Embryonic facial prominence (tissue), 1 donor: ENCODE measurements around the gene PCDHA10.

Experiments
- DNase-seq: peaks from one replicate; pipeline ENCODE4 v3.0.0-alpha.2; 2016; ENCODE audit errors: extremely low spot score

The PCDHA10 gene

GRCh38 chr5:140883927-140884697, 28.4 kb downstream of the PCDHA10 start:
- DNase-seq, result no peak

DNA sequence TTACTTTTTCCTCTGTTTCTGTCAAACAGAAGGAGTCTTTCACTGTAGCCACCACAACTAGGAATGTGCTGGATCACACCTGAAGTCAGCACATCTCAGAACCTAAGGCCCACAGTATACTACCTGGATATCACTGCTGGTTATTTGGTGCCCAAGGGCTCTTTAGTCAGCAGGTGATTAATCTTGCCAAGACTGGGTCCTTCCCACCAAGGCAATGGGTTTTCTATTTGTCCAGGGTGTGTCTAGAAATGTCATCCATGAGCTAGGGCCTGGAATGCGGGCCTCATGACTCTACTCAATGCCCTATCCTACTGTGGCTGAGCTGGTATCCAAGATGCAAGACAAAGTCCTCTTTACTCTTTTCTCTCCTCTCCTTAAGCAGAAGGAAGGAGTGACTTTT, 60.6 kb downstream of the PCDHA10 start:
- DNase-seq, result no peak
